Measurements from ENCODE around the gene CFAP299.

GRCh38 chr4:80767944-80768343 is 432.4 kb downstream of the CFAP299 start:
- TF ChIP-seq EP300 (IDR thresholded peaks at IDR 0.05; ENCODE audit: low read depth in 2 of 2, low read length in 2 of 2) = no peak
- TF ChIP-seq EP300 (CRISPR knock-in tag; IDR thresholded peaks at IDR 0.05; ENCODE audit: borderline replicate concordance) = no peak
- no peak for TF ChIP-seq SRF (IDR thresholded peaks at IDR 0.05; ENCODE audit: low read depth, low read length)

All from HepG2 (cell line).